OCI-LY7 (cell line): ENCODE results near the gene KCNT1.

ENCODE experiments used
- CTCF ChIP-seq: fragments of 200-600 bp; sonication (generic); conservative IDR thresholded peaks from 2 replicates; pipeline ENCODE4 v1.5.1; 2014; ENCODE audit warnings: mild to moderate bottlenecking, antibody characterized with exemption, low read length, moderate library complexity, mixed read lengths
- EZH2phosphoT487 ChIP-seq: fragments of 200-600 bp; sonication (generic); IDR thresholded peaks from 2 replicates; pipeline ENCODE4 v1.6.1; 2018; ENCODE audit warnings: low read depth, borderline replicate concordance, mild to moderate bottlenecking, mixed run types, antibody characterized with exemption, low read length, moderate library complexity, mixed read lengths

GRCh38 chr9:135751501-135751900 lies 49.5 kb downstream of the KCNT1 start:
- TF ChIP-seq CTCF, result no peak
- no peak for TF ChIP-seq EZH2phosphoT487
